ENCODE measurements around the gene CNMD.
"Not testable (repeated sequence)": the region's sequence is repeated elsewhere in the genome, so short reads cannot be mapped to it uniquely, and the experiment has no call there.

Gene CNMD

DNA sequence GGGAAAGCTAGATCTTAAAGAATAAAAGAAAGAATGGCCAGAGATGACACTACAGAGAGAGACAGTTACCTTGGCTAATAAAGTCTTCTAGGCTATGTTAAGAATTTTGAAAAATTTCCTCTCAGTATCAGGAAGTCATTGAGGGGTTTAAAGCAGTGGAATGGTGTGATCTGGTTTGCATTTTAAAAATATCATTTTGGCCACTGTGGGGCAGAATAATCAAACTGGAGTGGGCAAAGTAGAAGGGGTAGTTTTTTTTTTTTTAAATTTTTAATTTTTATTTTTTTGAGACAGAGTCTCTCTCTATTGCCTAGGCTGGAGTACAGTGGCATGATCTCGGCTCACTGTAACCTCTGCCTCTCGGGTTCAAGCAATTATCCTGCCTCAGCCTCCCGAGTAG is 4.4 kb upstream of the CNMD start:
- peak in 1 of 2 experiments; percentile 3 for DNase-seq

DNA sequence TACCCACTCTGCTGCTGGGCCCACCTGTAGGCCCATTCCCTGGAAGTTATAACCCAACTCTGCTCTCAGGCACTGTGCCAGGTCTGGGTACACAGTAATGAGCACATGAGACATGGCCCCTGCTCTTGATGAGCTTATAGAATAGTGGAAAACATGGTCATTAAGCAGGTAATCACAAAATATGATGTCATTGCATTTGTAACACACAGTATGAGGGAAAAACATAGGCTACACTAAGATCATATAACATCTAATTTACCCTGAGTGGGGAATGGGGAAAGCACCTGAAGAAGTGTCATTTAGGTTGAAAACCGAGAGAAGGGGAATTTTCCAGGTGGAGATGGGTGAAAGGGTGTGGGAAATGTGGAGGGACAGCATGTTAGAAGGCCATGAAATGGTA is 3.9 kb upstream of the CNMD start:
- no peak for DNase-seq

DNA sequence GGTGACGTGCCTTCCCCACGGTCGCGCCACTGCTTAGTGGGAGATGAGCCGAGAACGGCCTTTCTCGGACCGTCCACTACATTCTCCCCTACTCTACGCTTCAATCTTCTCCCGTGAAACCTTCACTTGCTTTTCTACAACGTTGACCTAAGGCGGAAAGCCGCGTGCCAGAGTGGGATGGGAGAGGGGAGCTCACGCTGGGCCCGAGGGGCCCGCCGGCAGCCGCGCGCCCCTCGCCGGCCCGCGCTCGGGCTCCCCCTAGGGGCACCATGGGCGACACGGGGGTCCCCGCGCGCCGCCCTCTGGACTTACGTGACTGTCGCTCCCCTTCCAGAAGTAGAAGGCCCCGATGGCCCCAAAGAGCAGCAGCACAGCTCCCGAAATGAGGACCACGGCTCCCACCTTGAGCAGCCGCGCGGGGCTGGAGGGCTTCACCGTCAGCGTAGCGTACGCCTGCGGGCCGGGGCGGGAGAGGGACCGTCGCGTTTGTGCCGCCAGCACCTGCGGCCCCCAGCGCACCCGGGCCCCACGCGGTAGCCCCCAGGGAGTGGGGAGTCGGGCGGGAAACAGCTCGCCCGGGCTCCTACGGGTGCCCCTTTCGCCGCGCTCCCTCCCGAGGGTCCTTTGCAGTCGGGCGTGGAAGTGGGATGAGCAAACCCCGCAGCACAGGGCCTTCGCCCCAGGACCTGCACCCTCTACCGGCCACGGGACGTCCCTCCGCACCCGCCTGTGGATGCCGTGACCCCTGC is 727 bp downstream of the CNMD start:
- no peak for DNase-seq

DNA sequence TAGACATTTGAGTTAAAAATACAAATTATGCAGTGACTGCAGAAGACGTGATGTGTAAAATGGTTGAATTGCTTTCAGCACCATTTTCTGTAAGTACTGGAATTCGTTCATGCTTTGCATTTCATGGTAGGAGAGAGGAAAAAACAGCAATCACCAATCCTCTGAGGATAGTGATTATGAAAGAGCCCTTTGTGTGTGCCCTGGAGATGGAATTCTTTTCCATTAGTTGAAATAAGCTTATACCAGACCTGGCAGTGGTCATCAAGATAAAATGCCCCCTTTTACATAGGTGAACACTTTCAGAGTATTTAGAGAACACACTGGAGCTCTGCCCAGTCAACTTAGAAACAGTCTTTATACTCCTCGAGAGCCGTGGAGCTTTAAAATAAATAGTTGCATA is 1.7 kb downstream of the CNMD start:
- no peak for DNase-seq

DNA sequence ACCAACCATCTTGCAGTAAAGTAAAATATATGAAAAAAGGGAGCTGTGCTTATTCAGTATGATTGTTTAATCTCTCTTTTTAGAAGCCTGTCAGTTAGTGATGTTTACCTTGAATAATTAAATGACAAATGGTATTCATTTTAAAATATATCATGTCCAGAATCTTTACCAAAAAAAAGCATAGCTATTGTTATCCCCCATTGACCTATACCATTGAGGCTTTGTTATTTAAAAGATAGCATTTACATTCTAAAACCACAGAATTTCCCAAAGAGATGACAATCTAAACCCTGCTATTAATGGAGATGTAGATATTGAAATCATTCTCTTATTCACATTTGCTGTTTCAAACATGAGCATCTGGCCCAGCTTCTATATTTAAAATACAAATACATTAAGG is 2.2 kb downstream of the CNMD start:
- DNase-seq, result no peak

DNA sequence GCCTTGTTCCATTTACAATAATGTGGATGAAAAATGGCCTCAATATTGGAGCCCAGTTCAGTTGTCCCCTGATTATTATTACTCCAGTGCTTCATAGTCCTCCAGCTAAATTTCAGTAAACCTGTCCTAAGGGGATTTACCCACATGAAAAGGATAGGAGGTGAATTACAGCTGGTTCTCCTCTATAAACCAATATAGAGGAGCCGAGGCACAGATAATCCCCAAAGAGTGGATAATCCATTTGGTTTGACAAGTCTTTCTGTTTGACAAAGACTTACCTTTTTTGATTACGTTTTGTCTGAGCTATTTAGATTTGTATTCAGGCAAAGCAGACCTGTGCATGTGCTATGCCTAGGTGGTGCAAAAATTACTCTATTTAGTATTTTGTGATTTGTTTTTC is 2.7 kb downstream of the CNMD start:
- no peak for DNase-seq

GRCh38 chr13:52734075-52734623 is 5.5 kb downstream of the CNMD start:
- DNase-seq, result no peak

- no peak for DNase-seq
Measured at GRCh38 chr13:52726258-52726657, 13.4 kb downstream of the CNMD start.

- DNase-seq, result no peak
Measured at GRCh38 chr13:52725302-52725701, 14.3 kb downstream of the CNMD start.

GRCh38 chr13:52723181-52723580 is 16.4 kb downstream of the CNMD start:
- no peak for DNase-seq

DNA sequence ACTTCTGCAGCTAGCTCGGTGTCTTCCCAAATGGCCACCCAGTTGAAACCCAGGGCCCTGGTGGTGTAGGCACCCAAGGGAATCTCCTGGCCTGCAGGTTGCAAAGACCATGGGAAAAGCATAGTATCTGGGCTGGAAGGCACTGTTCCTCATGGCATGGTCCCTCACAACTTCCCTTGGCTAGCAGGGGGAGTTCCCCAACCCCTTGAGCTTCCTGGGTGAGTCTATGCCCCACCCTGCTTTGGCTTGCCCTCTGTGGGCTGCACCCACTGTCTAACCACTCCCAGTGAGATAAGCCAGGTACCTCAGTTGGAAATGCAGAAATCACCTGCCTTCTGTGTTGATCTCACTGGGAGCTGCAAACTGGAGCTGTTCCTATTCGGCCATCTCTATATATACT is 18.3 kb downstream of the CNMD start:
- DNase-seq, result not testable (repeated sequence)

- DNase-seq, result not testable (repeated sequence)
Measured at GRCh38 chr13:52720904-52721303, 18.7 kb downstream of the CNMD start.

DNA sequence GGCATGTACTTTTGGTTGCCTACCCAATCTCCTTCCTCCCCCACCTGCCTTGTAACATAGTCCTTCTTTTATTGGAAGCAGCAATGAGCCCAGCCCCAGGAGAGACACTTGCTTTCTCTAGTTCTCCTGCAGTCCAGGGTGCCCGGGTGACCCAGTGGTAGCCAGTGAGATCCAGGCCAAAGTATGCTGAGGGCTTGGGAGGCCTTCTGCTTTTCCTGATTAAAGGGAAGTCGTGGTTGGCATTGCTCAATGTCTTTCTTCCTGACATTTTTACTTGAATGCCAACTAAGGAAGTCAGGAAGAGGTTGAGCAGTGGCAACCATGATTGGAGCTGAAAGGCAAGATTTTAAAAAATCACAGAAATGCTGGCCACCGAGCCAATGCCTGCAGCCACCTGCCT is 25.7 kb downstream of the CNMD start:
- DNase-seq, result peak; percentile 76 to 82

GRCh38 chr13:52712385-52712784 is 27.2 kb downstream of the CNMD start:
- no peak for DNase-seq

DNA sequence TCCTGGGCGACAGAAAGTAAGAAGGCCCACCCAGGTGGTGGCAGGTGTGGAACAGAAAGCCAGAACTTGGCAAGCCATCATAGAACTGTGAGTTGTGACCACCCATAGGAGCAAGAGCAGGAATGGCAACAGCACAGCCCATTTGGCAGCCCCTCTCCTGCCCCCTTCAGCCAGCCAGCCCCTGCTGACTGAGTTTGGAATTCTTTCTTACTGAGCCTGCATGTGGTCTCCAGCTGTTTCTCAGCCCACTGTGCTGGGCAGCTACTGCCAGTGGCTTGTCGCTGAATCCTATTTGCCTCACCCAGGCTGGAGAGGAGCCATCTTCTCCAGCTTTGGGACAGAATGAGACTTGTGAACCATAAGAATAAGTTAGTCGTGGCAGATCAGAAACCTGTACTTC is 28.3 kb downstream of the CNMD start:
- no peak for DNase-seq

DNA sequence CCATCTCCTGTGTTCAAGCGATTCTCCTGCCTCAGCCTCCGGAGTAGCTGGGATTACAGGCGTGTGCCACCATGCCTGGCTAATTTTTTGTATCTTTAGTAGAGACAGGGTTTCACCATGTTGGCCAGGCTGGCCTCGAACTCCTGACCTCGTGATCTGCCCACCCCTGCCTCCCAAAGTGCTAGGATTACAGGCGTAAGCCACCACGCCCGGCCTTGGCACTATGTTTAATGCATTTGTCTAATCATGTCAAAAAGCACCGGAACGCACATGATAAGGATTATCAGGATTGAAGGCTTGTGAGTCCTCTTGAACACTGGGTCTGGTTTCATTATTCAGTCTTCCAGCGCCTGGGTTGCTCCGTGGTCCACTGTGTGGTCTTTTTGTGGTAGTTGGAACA is 31.4 kb downstream of the CNMD start:
- not testable (repeated sequence) for DNase-seq

DNA sequence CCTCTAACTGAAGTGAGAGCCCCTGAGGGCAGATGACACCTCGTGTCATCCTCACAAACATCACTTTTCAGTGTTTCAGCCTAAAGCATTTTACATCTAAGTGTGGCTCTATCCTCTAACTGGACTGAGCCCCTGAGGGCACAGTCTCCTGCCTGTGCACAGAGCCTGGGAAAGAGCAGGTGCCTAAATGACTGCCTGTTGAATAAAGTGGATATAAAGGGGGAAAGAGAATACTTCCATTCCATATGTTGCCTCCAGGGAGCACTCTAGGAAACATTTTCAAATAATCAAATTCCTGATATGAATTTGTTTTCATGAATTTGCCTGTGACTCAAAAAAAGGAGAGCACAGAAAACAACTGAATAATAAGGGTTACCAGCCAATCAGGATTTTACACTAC is 32.2 kb downstream of the CNMD start:
- no peak for DNase-seq

DNA sequence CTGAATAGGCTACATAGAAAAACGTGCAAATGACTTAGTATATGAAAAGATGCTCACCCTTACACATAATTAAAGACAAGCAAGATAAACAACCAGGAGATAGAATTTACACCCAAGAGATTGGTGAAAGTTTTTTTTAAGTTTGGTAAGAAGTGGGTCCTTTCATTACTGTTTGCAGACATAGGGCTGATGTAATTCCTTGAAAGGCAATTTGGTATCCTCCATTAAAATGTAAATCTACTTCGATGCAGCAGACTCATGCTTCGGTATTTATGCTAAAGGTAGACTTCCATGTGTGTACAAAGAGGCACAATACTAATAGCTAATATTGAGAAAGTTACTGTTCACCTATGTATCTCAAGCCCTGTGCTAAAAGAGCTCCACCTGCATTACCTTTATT is 33.5 kb downstream of the CNMD start:
- DNase-seq, result no peak

DNA sequence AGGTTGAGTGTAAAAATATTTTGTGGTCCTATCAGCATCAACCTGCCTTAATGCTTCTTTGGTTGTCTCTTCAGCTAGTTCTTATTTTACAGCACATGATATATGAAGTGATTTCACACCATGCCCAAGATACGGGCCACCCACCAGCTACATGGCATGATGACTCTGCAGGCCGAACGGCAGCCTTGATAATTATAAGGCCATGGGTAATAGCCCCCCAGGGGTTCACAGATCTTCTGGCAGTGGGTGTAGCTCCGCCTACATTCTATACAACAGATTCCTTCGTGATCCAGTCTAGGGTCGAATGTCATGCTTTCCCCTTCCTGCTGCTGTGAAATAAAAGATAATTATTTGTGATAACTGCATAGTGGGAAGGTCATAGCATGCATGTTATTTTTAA is 36.1 kb downstream of the CNMD start:
- no peak for DNase-seq

GRCh38 chr13:52701728-52702465 is 37.7 kb downstream of the CNMD start:
- no peak for DNase-seq

- DNase-seq, result no peak
Measured at GRCh38 chr13:52696566-52696965, 43.1 kb downstream of the CNMD start.

GRCh38 chr13:52695856-52696255 is 43.8 kb downstream of the CNMD start:
- DNase-seq, result peak; percentile 93 to 96

DNA sequence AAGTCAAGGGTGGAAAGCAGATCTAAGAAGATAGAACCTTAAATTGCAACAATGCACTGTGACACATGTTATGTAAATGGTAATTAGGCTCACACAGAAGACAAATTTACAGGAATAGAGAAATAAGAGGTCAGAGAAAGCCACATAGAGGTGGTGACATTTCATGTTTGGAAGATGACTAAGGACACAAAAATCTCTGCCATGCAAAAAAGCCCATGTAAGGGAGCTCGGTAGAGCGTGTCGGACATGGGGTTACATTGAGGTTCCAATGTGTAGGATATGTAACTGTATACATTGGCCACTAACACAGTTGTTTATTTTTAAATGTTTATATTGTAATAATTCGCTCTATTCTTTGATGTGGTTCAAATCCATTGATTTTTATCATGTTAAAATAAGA is 53.2 kb downstream of the CNMD start:
- no peak for DNase-seq

DNA sequence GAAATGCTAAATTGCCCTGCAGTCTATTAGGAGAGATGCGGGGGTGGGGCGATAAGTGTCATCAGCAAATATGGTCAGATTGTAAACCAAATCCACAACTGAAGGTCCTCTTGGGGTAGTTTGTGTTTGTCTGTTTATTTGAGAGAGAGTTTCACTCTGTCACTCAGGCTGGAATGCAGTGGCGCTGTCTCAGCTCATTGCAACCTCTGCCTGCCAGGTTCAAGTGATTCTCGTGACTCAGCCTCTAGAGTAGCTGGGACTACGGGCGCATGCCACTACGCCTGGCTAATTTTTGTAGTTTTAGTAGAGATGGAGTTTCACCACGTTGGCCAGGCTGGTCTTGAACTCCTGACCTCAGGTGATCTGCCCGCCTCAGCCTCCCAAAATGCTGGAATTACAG is 53.8 kb downstream of the CNMD start:
- not testable (repeated sequence) for DNase-seq

Measured in AML-193 (cell line).